ENCODE data around the gene ADCY4. TPM values are rescaled to one million over a fixed set of nuclear protein-coding genes. Genes with fewer than 3 reads are reported as not detected.

ADCY4 gene
- total and polyA plus RNA-seq, 10 of the 15 experiments (the other 5 are each of a cell fraction or from before 2014, with no cell fraction given) = 0.05 to 0.87 (median 0.21) TPM; not detected in 1

DNA sequence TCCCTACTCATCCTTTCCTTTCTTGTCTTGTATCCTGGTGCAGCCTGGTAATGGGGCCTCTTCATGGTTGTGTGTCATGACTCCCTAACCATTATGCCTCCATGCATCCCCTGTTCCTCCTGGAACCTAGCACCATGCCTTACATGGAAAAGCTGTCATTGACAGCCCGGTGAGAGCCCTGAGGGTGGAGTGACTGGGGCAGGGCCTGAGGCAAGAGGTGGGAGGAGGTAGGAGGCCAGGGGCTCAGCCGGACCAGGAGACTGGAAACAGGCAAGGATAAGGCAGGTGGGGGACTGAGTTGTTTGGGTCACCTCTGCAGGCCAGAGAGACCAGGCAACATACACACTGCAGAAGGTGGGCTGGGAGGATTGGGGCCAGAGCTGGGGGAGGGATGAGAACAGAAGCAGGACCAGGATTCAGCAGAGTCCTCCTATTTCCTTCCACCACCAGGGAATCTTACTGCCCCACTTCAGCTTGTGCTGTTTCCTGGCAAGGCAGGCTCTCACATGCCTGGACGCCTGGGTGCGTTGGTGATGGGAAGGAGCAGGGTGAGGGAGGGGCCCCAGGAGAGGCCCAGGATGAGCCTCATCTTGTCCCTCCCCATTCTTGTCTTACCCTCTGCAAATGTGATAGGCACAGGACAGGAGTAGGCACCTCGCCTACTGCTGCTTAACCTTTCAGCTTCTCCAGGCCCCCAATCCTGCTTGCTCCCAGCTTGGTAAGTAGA, 25.2 kb downstream of the ADCY4 start, which contains the start of gene LTB4R2:
Gene LTB4R2 (plus strand): TSS at position 603 of the 727 bp plus-strand sequence. CDS start 525 bp downstream, outside the sequence.
- DNase-seq (ENCODE audit: low read depth, low spot score) (no peak), FAIRE-seq (no peak), ATAC-seq (no peak)
- no peaks in the 10 kb centered on the region for H4K20me1 ChIP-seq (ENCODE audit: control insufficient read depth, insufficient read depth)
- H3K9ac ChIP-seq (ENCODE audit: control insufficient read depth, insufficient read depth, low read length) = no peak within 1 kb of the TSS; the same call in 1 of the 2 replicates
- SMC1A ChIA-PET (ENCODE audit: uncharacterized antibody, unreplicated experiment) = interaction anchor here (0.9 to 4.9 kb wide), 10 partner anchors 12 to 252 kb away, joined by 3 to 33 read pairs (median 3); partner anchors contain the start of gene TINF2
- H3K27ac ChIP-seq (ENCODE audit: control insufficient read depth, insufficient read depth) = 0 out of 2 replicates have a peak within 1 kb of the TSS, but pooled peaks have one; percentile 45
- RAD21 ChIA-PET (ENCODE audit: unreplicated experiment) = interaction anchor here (0.8 to 4.0 kb wide), 7 partner anchors 13 to 163 kb away, joined by 3 to 27 read pairs (median 9); partner anchors contain the start of genes PSME2 and TINF2
- no peaks in the 10 kb centered on the region for H3K9me3 ChIP-seq (replicated peaks; ENCODE audit: control insufficient read depth, insufficient read depth, low read length)
- CTCF ChIA-PET = interaction anchor here (0.6 to 7.9 kb wide), 14 partner anchors 9 to 217 kb away, joined by 3 to 149 read pairs (median 6); partner anchors contain the start of genes ADCY4, CHMP4A, DCAF11 and DHRS1
- no TSS peak for BruUV-seq (replicated peaks)
- peak within 1 kb of the TSS; percentile 76 for H3K4me2 ChIP-seq (ENCODE audit: control insufficient read depth, insufficient read depth)
- POLR2A ChIA-PET = interaction anchor here (0.6 to 1.4 kb wide), 4 partner anchors 30 to 121 kb away, joined by 3 to 4 read pairs (median 3); partner anchors contain the start of genes CHMP4A and RIPK3
- in situ Hi-C loops (cut with MboI) (no loop called here), intact Hi-C loops (cut with micrococcal nuclease; ENCODE audit: unreplicated experiment) (no loop called here)
- H3K36me3 ChIP-seq (ENCODE audit: control insufficient read depth in 2 of 2, insufficient read depth in 2 of 2, low read length in 1 of 2) = peaks cover 6 to 12% of the 10 kb centered on the region in 2 experiments; a peak in 3 of 4 replicates
- peak within 1 kb of the TSS; percentile 48 for H2AFZ ChIP-seq (ENCODE audit: control insufficient read depth, low read depth, low read length)
- TF ChIP-seq POLR2A (IDR thresholded peaks at IDR 0.05; ENCODE audit: low read depth, low read length) (0 out of 2 replicates have a peak, but pooled peaks have one; percentile 13), SREBF1 (IDR thresholded peaks at IDR 0.05; ENCODE audit: low read length) (no peak)
- no peaks in the 10 kb centered on the region for H3K79me2 ChIP-seq (ENCODE audit: control insufficient read depth, insufficient read depth, low read length)
- H3K4me1 ChIP-seq (ENCODE audit: control insufficient read depth, insufficient read depth, low read length) = peaks cover 37% of the 10 kb centered on the region
- WGBS (ENCODE audit: insufficient coverage, insufficient replicate concordance, low lambda C conversion rate, missing lambda C conversion rate) = 76% methylated on average over 5 of the region's 5 CpGs
- H3K4me3 ChIP-seq = peak within 1 kb of the TSS; percentile 47; the same call in 1 of the 2 replicates
- no peaks in the 10 kb centered on the region for H3K27me3 ChIP-seq (replicated peaks in 1 of 2; ENCODE audit: control insufficient read depth in 2 of 2, insufficient read depth in 2 of 2, low read length in 1 of 2)

DNA sequence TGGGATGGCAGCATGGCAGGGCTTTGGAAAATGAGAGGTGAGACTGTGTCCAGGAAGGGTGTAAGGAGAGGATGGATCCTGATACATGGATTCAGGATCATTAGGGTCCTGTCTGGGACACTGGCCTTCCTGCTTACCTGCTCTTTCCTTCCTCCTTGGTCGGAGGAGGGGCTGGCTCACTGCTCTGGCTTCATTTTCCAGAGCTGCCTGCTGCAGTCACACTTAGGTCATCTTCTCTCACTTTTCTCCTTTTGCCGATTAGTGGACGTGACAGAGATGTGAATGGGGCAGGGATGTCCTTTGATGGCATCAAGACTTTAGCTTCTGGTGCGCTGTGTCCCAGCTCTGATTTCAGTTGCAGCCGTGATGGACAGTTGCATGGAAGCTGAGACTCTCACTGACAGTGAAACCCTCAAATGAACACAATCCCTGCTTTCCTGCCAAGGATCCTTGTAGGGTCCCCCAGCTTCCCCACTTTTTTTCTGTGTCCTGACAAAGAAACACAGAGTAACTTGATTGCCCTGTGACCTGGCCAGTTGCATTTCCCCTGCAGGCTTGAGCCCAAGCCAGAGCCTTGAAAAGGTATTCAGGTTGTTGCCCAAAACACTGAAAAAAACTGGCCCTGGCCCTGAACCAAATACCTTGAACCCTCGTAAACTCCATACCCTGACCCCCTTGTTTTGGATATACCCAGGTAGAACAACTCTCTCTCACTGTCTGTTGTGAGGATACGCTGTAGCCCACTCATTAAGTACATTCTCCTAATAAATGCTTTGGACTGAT, 26.3 kb downstream of the ADCY4 start:
- Histone ChIP-seq H3K9me3 (replicated peaks; ENCODE audit: control insufficient read depth, insufficient read depth, low read length) (no peaks in the 10 kb centered on the region), H2AFZ (ENCODE audit: control insufficient read depth, low read depth, low read length) (no peak overlapping the region), H3K9ac (ENCODE audit: control insufficient read depth, insufficient read depth, low read length) (no peak overlapping the region), H3K4me3 (no peak overlapping the region), H3K27me3 (replicated peaks in 1 of 2; ENCODE audit: control insufficient read depth in 2 of 2, insufficient read depth in 2 of 2, low read length in 1 of 2) (no peaks in the 10 kb centered on the region), H3K36me3 (ENCODE audit: control insufficient read depth in 2 of 2, insufficient read depth in 2 of 2, low read length in 1 of 2) (peaks cover 11 to 21% of the 10 kb centered on the region in 2 experiments; a peak in 3 of 4 replicates), H3K27ac (ENCODE audit: control insufficient read depth, insufficient read depth) (no peak overlapping the region), H3K4me2 (ENCODE audit: control insufficient read depth, insufficient read depth) (no peak overlapping the region), H4K20me1 (ENCODE audit: control insufficient read depth, insufficient read depth) (no peaks in the 10 kb centered on the region), H3K79me2 (ENCODE audit: control insufficient read depth, insufficient read depth, low read length) (no peaks in the 10 kb centered on the region), H3K4me1 (ENCODE audit: control insufficient read depth, insufficient read depth, low read length) (peaks cover 33% of the 10 kb centered on the region)
- FAIRE-seq (no peak), DNase-seq (ENCODE audit: low read depth, low spot score) (no peak), ATAC-seq (no peak)
- BruUV-seq (replicated peaks) = no TSS peak
- intact Hi-C loops (cut with micrococcal nuclease; ENCODE audit: unreplicated experiment) = no loop called here
- POLR2A ChIA-PET = interaction anchor here (0.6 to 3.3 kb wide), 10 partner anchors 9 to 194 kb away, joined by 3 to 26 read pairs (median 4); partner anchors contain the start of genes CHMP4A, DCAF11, DHRS1 and NOP9
- CTCF ChIA-PET = interaction anchor here (0.6 to 7.9 kb wide), 57 partner anchors 10 to 1302 kb away, joined by 3 to 149 read pairs (median 4); partner anchors contain the start of genes ADCY4, CHMP4A, DHRS1 and IPO4
- WGBS (ENCODE audit: insufficient coverage, insufficient replicate concordance, low lambda C conversion rate, missing lambda C conversion rate) = 69% methylated on average over 7 of the region's 7 CpGs
- TF ChIP-seq RELB (IDR thresholded peaks at IDR 0.05; ENCODE audit: low read depth) = 0 out of 2 replicates have a peak, but pooled peaks have one; percentile 3
- TF ChIP-seq IKZF2 (IDR thresholded peaks at IDR 0.05) = no peak; a peak in 1 of 4 replicates
- no peak for TF ChIP-seq CHD2 (IDR thresholded peaks at IDR 0.05; ENCODE audit: borderline replicate concordance, low read depth, low read length)
- peak; percentile 8; the same call in 1 of the 2 replicates for TF ChIP-seq NBN (IDR thresholded peaks at IDR 0.05)
- TF ChIP-seq IKZF1 (conservative IDR thresholded peaks at IDR 0.05) = 0 out of 2 replicates have a peak, but pooled peaks have one; percentile 6
- in situ Hi-C loops (cut with MboI) = no loop called here
- SMC1A ChIA-PET (ENCODE audit: uncharacterized antibody, unreplicated experiment) = interaction anchor here (0.5 to 4.9 kb wide), 17 partner anchors 11 to 608 kb away, joined by 3 to 36 read pairs (median 5); partner anchors contain the start of genes IPO4, MDP1 and TINF2
- RAD21 ChIA-PET (ENCODE audit: unreplicated experiment) = interaction anchor here (0.7 to 4.0 kb wide), 27 partner anchors 9 to 719 kb away, joined by 3 to 52 read pairs (median 5); partner anchors contain the start of genes CHMP4A, DHRS1, IPO4 and IRF9
